Endothelial cell of umbilical vein (primary cell): ENCODE measurements around the gene SIAH2. TPM values are rescaled to one million over a fixed set of nuclear protein-coding genes. Genes with fewer than 3 reads are reported as not detected.

Experiments used
- BruUV-seq: library from RNA; stranded (reverse); fragments of 400-500 nt; replicated peaks from 2 replicates; lab custom pipeline; 2021; lab: Mats Ljungman, UMichigan
- CTCF ChIA-PET: fragments of 300-600, 350-600 bp; sonication (Branson Sonifier 250); formaldehyde crosslinking; loops from one replicate; lab custom pipeline; 2021; ENCODE audit warnings: antibody characterized with exemption, inconsistent platforms; lab: Charles Lee
- POLR2A ChIA-PET: fragments of 300-600, 350-600 bp; sonication (Branson Sonifier 250); formaldehyde crosslinking; loops from one replicate; lab custom pipeline; 2021; ENCODE audit warnings: antibody characterized with exemption, inconsistent platforms; lab: Charles Lee
- DNase-seq: peaks from one replicate; pipeline ENCODE4 v3.0.0-alpha.2; 2011; ENCODE audit warnings: low read depth, low spot score
- FAIRE-seq: peaks from 2 replicates; lab custom pipeline; 2011; peaks lifted over from hg19 to GRCh38; lab: Jason Lieb, UNC
- H2AFZ ChIP-seq: 2 replicates; pipeline ENCODE4 v1.6.0; 2012; ENCODE audit warnings: low read depth, low read length, control low read depth, inconsistent platforms
- H3K27ac ChIP-seq: 2 replicates; pipeline ENCODE4 v1.5.1; 2011; ENCODE audit warnings: low read depth, mild to moderate bottlenecking, control low read depth, low read length, moderate library complexity; ENCODE audit not compliant: insufficient read depth
- H3K27me3 ChIP-seq, 2 experiments: 2 replicates each; pipeline versions ENCODE4 v1.6.0 to v1.6.1; 2011; ENCODE audit warnings: low read length in 2 of 2, mixed read lengths in 1 of 2; ENCODE audit not compliant: control insufficient read depth in 2 of 2, insufficient read depth in 2 of 2
- H3K36me3 ChIP-seq, 2 experiments: 2 replicates in 1 of 2; 3 replicates in 1 of 2; pipeline ENCODE4 v1.5.1; 2011; ENCODE audit warnings: low read length in 2 of 2, mild to moderate bottlenecking in 1 of 2, moderate library complexity in 1 of 2; ENCODE audit not compliant: control insufficient read depth in 2 of 2, insufficient read depth in 2 of 2; ENCODE audit errors: extremely low read depth in 1 of 2
- H3K4me1 ChIP-seq: 3 replicates; pipeline ENCODE4 v1.5.1; 2011; ENCODE audit warnings: mild to moderate bottlenecking, low read length; ENCODE audit not compliant: control insufficient read depth, insufficient read depth; ENCODE audit errors: extremely low read depth
- H3K4me2 ChIP-seq: 2 replicates; pipeline ENCODE4 v1.6.1; 2011; ENCODE audit warnings: low read length, control low read depth, mixed read lengths; ENCODE audit not compliant: insufficient read depth
- H3K4me3 ChIP-seq, 3 experiments: fragments of 200-600 bp in 1 of 3; sonication (generic), shearing (Covaris generic) in 1 of 3; replicated peaks in 1 of 3; 2 replicates each; pipeline ENCODE4 v1.5.1; 2011 to 2016; ENCODE audit warnings: control low read depth in 3 of 3, low read length in 3 of 3, mild to moderate bottlenecking in 2 of 3, inconsistent platforms in 1 of 3, low read depth in 1 of 3, moderate library complexity in 1 of 3; ENCODE audit not compliant: insufficient read depth in 1 of 3
- H3K79me2 ChIP-seq: 2 replicates; pipeline ENCODE4 v1.6.0; 2012; ENCODE audit warnings: low read length, inconsistent platforms; ENCODE audit not compliant: control insufficient read depth, insufficient read depth
- H3K9ac ChIP-seq: replicated peaks from 2 replicates; pipeline ENCODE3; 2011; ENCODE audit warnings: low read length, control low read depth; ENCODE audit not compliant: insufficient read depth; ENCODE audit errors: extremely low read depth
- H3K9me1 ChIP-seq: replicated peaks from 3 replicates; pipeline ENCODE4 v1.6.0; 2011; ENCODE audit warnings: mild to moderate bottlenecking, low read length; ENCODE audit not compliant: control insufficient read depth, insufficient read depth; ENCODE audit errors: extremely low read depth
- H3K9me3 ChIP-seq: replicated peaks from 2 replicates; pipeline ENCODE4 v1.5.1; 2012; ENCODE audit warnings: low read length, inconsistent platforms; ENCODE audit not compliant: control insufficient read depth, insufficient read depth
- H4K20me1 ChIP-seq: replicated peaks from 2 replicates; pipeline ENCODE3; 2011; ENCODE audit warnings: mild to moderate bottlenecking, low read length; ENCODE audit not compliant: control insufficient read depth, insufficient read depth; ENCODE audit errors: extremely low read depth
- EZH2 ChIP-seq: IDR thresholded peaks from 2 replicates; pipeline ENCODE4 v1.6.1; 2012; ENCODE audit warnings: borderline replicate concordance, low read depth, mild to moderate bottlenecking, moderate library complexity, low read length, inconsistent platforms; ENCODE audit not compliant: severe bottlenecking
- FOS ChIP-seq: IDR thresholded peaks from 2 replicates; pipeline ENCODE4 v1.6.1; 2011; ENCODE audit warnings: mild to moderate bottlenecking, low read length, moderate library complexity, borderline replicate concordance; ENCODE audit not compliant: insufficient read depth
- GATA2 ChIP-seq: IDR thresholded peaks from 2 replicates; pipeline ENCODE4 v1.7.0; 2011; ENCODE audit warnings: low read depth, mild to moderate bottlenecking, moderate library complexity, mixed read lengths, low read length; ENCODE audit not compliant: insufficient read length, insufficient read depth
- JUN ChIP-seq: IDR thresholded peaks from 2 replicates; pipeline ENCODE4 v1.6.1; 2011; ENCODE audit warnings: borderline replicate concordance, low read depth; ENCODE audit not compliant: insufficient read length, insufficient read depth
- MYC ChIP-seq: IDR thresholded peaks from one replicate; pipeline ENCODE4 v1.6.1; 2011; ENCODE audit warnings: mild to moderate bottlenecking, low read depth, low read length
- POLR2A ChIP-seq: IDR thresholded peaks from 2 replicates; pipeline ENCODE4 v1.6.1; 2012; ENCODE audit warnings: low read depth, mild to moderate bottlenecking, control low read depth, low read length
- POLR2AphosphoS5 ChIP-seq: IDR thresholded peaks from 2 replicates; pipeline ENCODE4 v1.6.1; 2012; ENCODE audit warnings: low read depth, mild to moderate bottlenecking, control low read depth, low read length, moderate library complexity; ENCODE audit not compliant: insufficient read depth
- dilution Hi-C: fragments of 300-500 bp; cut with MboI; formaldehyde crosslinking; loops from one replicate; pipeline ENCODE4 v1.15.0; 2019; ENCODE audit warnings: low sequenced_read_pairs; ENCODE audit not compliant: extremely low pct_ligation_motif_present
- intact Hi-C: fragments of 100-400 bp; cut with micrococcal nuclease; formaldehyde crosslinking; loops from one replicate; pipeline ENCODE4 v1.10.0; 2022
- polyA plus RNA-seq, 4 experiments: library from polyadenylated mRNA; depleted of rRNA in 3 of 4; stranded (reverse) in 3 of 4; unstranded in 1 of 4; fragments of >200 nt; gene quantifications; 2 replicates each; pipeline versions ENCODE4 v1.2.1 to v1.2.3, GENCODE V29; 2011 to 2012; ENCODE audit warnings: missing spikeins in 1 of 4
- total RNA-seq: library from RNA; stranded (reverse); gene quantifications from 2 replicates; pipeline ENCODE4 v1.2.3, GENCODE V29; 2021
- TF ChIP-seq, protein P1 (sequence below), 2 donors: IDR thresholded peaks; 1 replicate in 1 of 2; 2 replicates in 1 of 2; pipeline ENCODE4 v1.5.1; 2011; ENCODE audit warnings: low read length in 2 of 2, mild to moderate bottlenecking in 2 of 2, moderate library complexity in 2 of 2, control low read depth in 1 of 2, inconsistent platforms in 1 of 2, low read depth in 1 of 2; ENCODE audit not compliant: insufficient read depth in 1 of 2; ENCODE audit errors: extremely low read depth in 1 of 2
- TF ChIP-seq, protein P2 (sequence below): IDR thresholded peaks from 2 replicates; pipeline ENCODE4 v1.6.1; 2011; ENCODE audit not compliant: insufficient read depth, insufficient read length

The SIAH2 gene
- total and polyA plus RNA-seq, 2 donors (not counting 3 experiments of a cell fraction or from before 2014, with no cell fraction given) = 16.7 to 25.1 TPM

DNA sequence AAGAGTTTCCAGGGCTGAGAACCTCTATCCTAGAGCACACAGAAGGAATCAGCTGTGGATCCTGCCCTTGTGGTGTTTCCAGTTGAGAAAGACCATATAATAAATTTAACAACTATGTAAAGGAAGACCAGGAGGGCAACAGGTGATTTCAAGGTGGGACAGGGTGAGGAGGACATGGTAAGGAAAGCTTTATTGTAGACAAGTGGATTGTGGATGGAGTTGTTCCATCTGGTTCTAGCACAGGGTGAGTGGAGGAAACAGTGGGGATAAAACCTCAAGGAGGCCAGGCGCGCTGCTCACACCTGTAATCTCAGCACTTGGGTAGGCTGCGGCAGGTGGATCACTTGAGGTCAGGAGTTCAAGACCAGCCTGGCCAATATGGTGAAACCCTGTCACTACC is 17.1 kb downstream of the SIAH2 start:
- no TSS peak for BruUV-seq
- ChIA-PET POLR2A (no interaction called here), CTCF (interaction anchor here (1.7 kb wide), 1 partner anchor 16 kb away, joined by 6 read pairs; the partner anchor contains the start of gene SIAH2)
- no peaks in the 10 kb centered on the region for H3K9me3 ChIP-seq
- no peaks in the 10 kb centered on the region for H3K4me1 ChIP-seq
- no peak overlapping the region for H3K9ac ChIP-seq
- H3K4me2 ChIP-seq = no peak overlapping the region
- H3K27me3 ChIP-seq = no peaks in the 10 kb centered on the region
- peaks cover 0 to 7% of the 10 kb centered on the region in 2 experiments for H3K36me3 ChIP-seq
- peaks cover 69% of the 10 kb centered on the region for H3K79me2 ChIP-seq
- intact Hi-C loops (no loop called here), dilution Hi-C loops (no loop called here)
- no peak for FAIRE-seq
- DNase-seq = no peak
- H2AFZ ChIP-seq = no peak overlapping the region
- H3K9me1 ChIP-seq = no peaks in the 10 kb centered on the region
- H3K27ac ChIP-seq = no peak overlapping the region
- no peak overlapping the region for H3K4me3 ChIP-seq
- no peaks in the 10 kb centered on the region for H4K20me1 ChIP-seq
- TF ChIP-seq GATA2 (no peak), MYC (no peak), POLR2AphosphoS5 (no peak), POLR2A (no peak), FOS (no peak), EZH2 (no peak), JUN (no peak)
- TF ChIP-seq, protein P1, sequence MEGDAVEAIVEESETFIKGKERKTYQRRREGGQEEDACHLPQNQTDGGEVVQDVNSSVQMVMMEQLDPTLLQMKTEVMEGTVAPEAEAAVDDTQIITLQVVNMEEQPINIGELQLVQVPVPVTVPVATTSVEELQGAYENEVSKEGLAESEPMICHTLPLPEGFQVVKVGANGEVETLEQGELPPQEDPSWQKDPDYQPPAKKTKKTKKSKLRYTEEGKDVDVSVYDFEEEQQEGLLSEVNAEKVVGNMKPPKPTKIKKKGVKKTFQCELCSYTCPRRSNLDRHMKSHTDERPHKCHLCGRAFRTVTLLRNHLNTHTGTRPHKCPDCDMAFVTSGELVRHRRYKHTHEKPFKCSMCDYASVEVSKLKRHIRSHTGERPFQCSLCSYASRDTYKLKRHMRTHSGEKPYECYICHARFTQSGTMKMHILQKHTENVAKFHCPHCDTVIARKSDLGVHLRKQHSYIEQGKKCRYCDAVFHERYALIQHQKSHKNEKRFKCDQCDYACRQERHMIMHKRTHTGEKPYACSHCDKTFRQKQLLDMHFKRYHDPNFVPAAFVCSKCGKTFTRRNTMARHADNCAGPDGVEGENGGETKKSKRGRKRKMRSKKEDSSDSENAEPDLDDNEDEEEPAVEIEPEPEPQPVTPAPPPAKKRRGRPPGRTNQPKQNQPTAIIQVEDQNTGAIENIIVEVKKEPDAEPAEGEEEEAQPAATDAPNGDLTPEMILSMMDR (IDR thresholded peaks at IDR 0.05; ENCODE audit: extremely low read depth in 1 of 2, insufficient read depth in 1 of 2, low read depth in 1 of 2, low read length in 2 of 2) = no peak
- TF ChIP-seq, protein P2, sequence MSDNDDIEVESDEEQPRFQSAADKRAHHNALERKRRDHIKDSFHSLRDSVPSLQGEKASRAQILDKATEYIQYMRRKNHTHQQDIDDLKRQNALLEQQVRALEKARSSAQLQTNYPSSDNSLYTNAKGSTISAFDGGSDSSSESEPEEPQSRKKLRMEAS = no peak
